Measurements from ENCODE around the gene ZNF423. TPM values are rescaled to one million over a fixed set of nuclear protein-coding genes. Genes with fewer than 3 reads are reported as not detected.

Gene ZNF423
- total RNA-seq, 1 donor from 2014 or later = 0.69 TPM

- DNase-seq (ENCODE audit: low read depth) = no peak
- TF ChIP-seq CTCF (conservative IDR thresholded peaks at IDR 0.05; ENCODE audit: low read depth, low read length) = no peak
- H3K4me3 ChIP-seq (ENCODE audit: low read depth, low read length) = no peak overlapping the region
These were observed 49.5 kb downstream of the ZNF423 start for GRCh38 chr16:49806446-49806845.

- H3K4me3 ChIP-seq (ENCODE audit: low read depth, low read length) = no peak overlapping the region
- TF ChIP-seq CTCF (conservative IDR thresholded peaks at IDR 0.05; ENCODE audit: low read depth, low read length) = no peak
- no peak for DNase-seq (ENCODE audit: low read depth)
These were observed 54.6 kb downstream of the ZNF423 start for GRCh38 chr16:49801290-49801689.

- no peak overlapping the region for H3K4me3 ChIP-seq (ENCODE audit: low read depth, low read length)
- no peak for TF ChIP-seq CTCF (conservative IDR thresholded peaks at IDR 0.05; ENCODE audit: low read depth, low read length)
- DNase-seq (ENCODE audit: low read depth) = no peak
These were observed 55.0 kb downstream of the ZNF423 start for GRCh38 chr16:49800876-49801275.

GRCh38 chr16:49800441-49800840 lies 55.5 kb downstream of the ZNF423 start:
- TF ChIP-seq CTCF (conservative IDR thresholded peaks at IDR 0.05; ENCODE audit: low read depth, low read length) = no peak
- DNase-seq (ENCODE audit: low read depth) = no peak
- H3K4me3 ChIP-seq (ENCODE audit: low read depth, low read length) = no peak overlapping the region

GRCh38 chr16:49799172-49799571 lies 56.7 kb downstream of the ZNF423 start:
- no peak overlapping the region for H3K4me3 ChIP-seq (ENCODE audit: low read depth, low read length)
- no peak for TF ChIP-seq CTCF (conservative IDR thresholded peaks at IDR 0.05; ENCODE audit: low read depth, low read length)
- DNase-seq (ENCODE audit: low read depth) = no peak

GRCh38 chr16:49795513-49795912 lies 60.4 kb downstream of the ZNF423 start:
- H3K4me3 ChIP-seq (ENCODE audit: low read depth, low read length) = no peak overlapping the region
- no peak for TF ChIP-seq CTCF (conservative IDR thresholded peaks at IDR 0.05; ENCODE audit: low read depth, low read length)
- DNase-seq (ENCODE audit: low read depth) = no peak

- DNase-seq (ENCODE audit: low read depth) = no peak
- TF ChIP-seq CTCF (conservative IDR thresholded peaks at IDR 0.05; ENCODE audit: low read depth, low read length) = no peak
- no peak overlapping the region for H3K4me3 ChIP-seq (ENCODE audit: low read depth, low read length)
These were observed 62.7 kb downstream of the ZNF423 start for GRCh38 chr16:49793244-49793643.
